ENCODE results near the gene IGSF21. TPM values are rescaled to one million over a fixed set of nuclear protein-coding genes. Genes with fewer than 3 reads are reported as not detected.

IGSF21 gene
- total RNA-seq, 3 donors from 2014 or later (not counting 1 experiment from before 2014, with no cell fraction given): not detected

GRCh38 chr1:18407166-18408045 lies 299.8 kb downstream of the IGSF21 start:
- ATAC-seq (no peak), DNase-seq (no peak)
- no peaks in the 10 kb centered on the region for H3K4me1 Mint-ChIP-seq
- H3K4me3 ChIP-seq (ENCODE audit: low read length): no peak overlapping the region
- H3K36me3 ChIP-seq (ENCODE audit: control insufficient read depth, insufficient read depth, low read length): no peaks in the 10 kb centered on the region
- no peak for TF ChIP-seq CTCF (IDR thresholded peaks at IDR 0.05)
- WGBS (ENCODE audit: insufficient coverage): 71% methylated on average over 26 of the region's 26 CpGs
- intact Hi-C loops (cut with micrococcal nuclease): no loop called here
- peaks cover 12 to 26% of the 10 kb centered on the region in 2 donors for H3K27me3 Mint-ChIP-seq (ENCODE audit: low read depth in 2 of 2)
- no peak overlapping the region for H3K27ac Mint-ChIP-seq
- peaks cover 7% of the 10 kb centered on the region for H3K9me3 ChIP-seq (ENCODE audit: control insufficient read depth, insufficient read depth, low read length)
- H3K4me1 ChIP-seq (ENCODE audit: control insufficient read depth, insufficient read depth, low read length): no peaks in the 10 kb centered on the region
- H3K36me3 Mint-ChIP-seq: no peaks in the 10 kb centered on the region
- H3K9me3 Mint-ChIP-seq: no peaks in the 10 kb centered on the region
- H3K4me3 Mint-ChIP-seq: no peak overlapping the region
- no peak overlapping the region for H3K27ac ChIP-seq (ENCODE audit: low read length)
- H3K27me3 ChIP-seq (ENCODE audit: control insufficient read depth, insufficient read depth, low read length): no peaks in the 10 kb centered on the region

- Mint-ChIP-seq H3K9me3 (no peaks in the 10 kb centered on the region), H3K4me1 (no peaks in the 10 kb centered on the region), H3K27ac (no peak overlapping the region), H3K27me3 (ENCODE audit: low read depth in 2 of 2) (peaks cover 16% of the 10 kb centered on the region in 2 donors), H3K4me3 (no peak overlapping the region), H3K36me3 (no peaks in the 10 kb centered on the region)
- H3K4me3 ChIP-seq (ENCODE audit: low read length): no peak overlapping the region
- WGBS (ENCODE audit: insufficient coverage): 61% methylated on average over 12 of the region's 12 CpGs
- TF ChIP-seq CTCF (IDR thresholded peaks at IDR 0.05): no peak
- H3K27me3 ChIP-seq (ENCODE audit: control insufficient read depth, insufficient read depth, low read length): no peaks in the 10 kb centered on the region
- peaks cover 7% of the 10 kb centered on the region for H3K9me3 ChIP-seq (ENCODE audit: control insufficient read depth, insufficient read depth, low read length)
- intact Hi-C loops (cut with micrococcal nuclease): no loop called here
- no peak for DNase-seq
- ATAC-seq: no peak
- no peaks in the 10 kb centered on the region for H3K4me1 ChIP-seq (ENCODE audit: control insufficient read depth, insufficient read depth, low read length)
- no peak overlapping the region for H3K27ac ChIP-seq (ENCODE audit: low read length)
- H3K36me3 ChIP-seq (ENCODE audit: control insufficient read depth, insufficient read depth, low read length): no peaks in the 10 kb centered on the region
Observed at GRCh38 chr1:18408656-18409370, 301.2 kb downstream of the IGSF21 start.

- H3K4me3 ChIP-seq (ENCODE audit: low read length): no peak overlapping the region
- Mint-ChIP-seq H3K36me3 (no peaks in the 10 kb centered on the region), H3K4me1 (no peaks in the 10 kb centered on the region), H3K27me3 (ENCODE audit: low read depth in 2 of 2) (peaks cover 10 to 22% of the 10 kb centered on the region in 2 donors), H3K27ac (no peak overlapping the region), H3K9me3 (no peaks in the 10 kb centered on the region), H3K4me3 (no peak overlapping the region)
- no peak for DNase-seq
- H3K27ac ChIP-seq (ENCODE audit: low read length): no peak overlapping the region
- no peak for TF ChIP-seq CTCF (IDR thresholded peaks at IDR 0.05)
- no peaks in the 10 kb centered on the region for H3K36me3 ChIP-seq (ENCODE audit: control insufficient read depth, insufficient read depth, low read length)
- no peaks in the 10 kb centered on the region for H3K27me3 ChIP-seq (ENCODE audit: control insufficient read depth, insufficient read depth, low read length)
- intact Hi-C loops (cut with micrococcal nuclease): no loop called here
- 81% methylated on average over 8 of the region's 8 CpGs for WGBS (ENCODE audit: insufficient coverage)
- peaks cover 7% of the 10 kb centered on the region for H3K9me3 ChIP-seq (ENCODE audit: control insufficient read depth, insufficient read depth, low read length)
- ATAC-seq: no peak
- H3K4me1 ChIP-seq (ENCODE audit: control insufficient read depth, insufficient read depth, low read length): no peaks in the 10 kb centered on the region
Observed at GRCh38 chr1:18409609-18410237, 302.1 kb downstream of the IGSF21 start.
